Neural cell (in vitro differentiated cells): Measurements from ENCODE around the gene KCNH5. TPM values are rescaled to one million over a fixed set of nuclear protein-coding genes. Genes with fewer than 3 reads are reported as not detected.

Source experiments
- H2AFZ ChIP-seq: fragments of 200-600, 300-800 bp; sonication (generic), shearing (Covaris generic); 2 replicates; pipeline ENCODE4 v1.6.0; 2014; ENCODE audit warnings: low read depth, mild to moderate bottlenecking, antibody characterized with exemption, low read length, moderate library complexity
- H3F3A ChIP-seq: fragments of 200-600 bp; shearing (Covaris generic); 2 replicates; pipeline ENCODE4 v1.6.1; 2016; ENCODE audit warnings: mild to moderate bottlenecking, moderate library complexity, mixed read lengths, antibody characterized with exemption, low read length; ENCODE audit not compliant: insufficient read depth, poor library complexity, severe bottlenecking
- H3K27ac ChIP-seq: fragments of 200-600, 300-800 bp; sonication (generic), shearing (Covaris generic); 2 replicates; pipeline ENCODE4 v1.5.1; 2014; ENCODE audit warnings: mild to moderate bottlenecking, low read length, moderate library complexity
- H3K27me3 ChIP-seq: fragments of 300-800, 200-600 bp; sonication (generic), shearing (Covaris generic); 2 replicates; pipeline ENCODE4 v1.6.0; 2014; ENCODE audit warnings: mild to moderate bottlenecking, low read depth, low read length, moderate library complexity; ENCODE audit not compliant: insufficient read depth
- H3K36me3 ChIP-seq: fragments of 300-800, 200-600 bp; sonication (generic), shearing (Covaris generic); 2 replicates; pipeline ENCODE4 v1.5.1; 2014; ENCODE audit warnings: mild to moderate bottlenecking, antibody characterized with exemption, low read length, moderate library complexity; ENCODE audit not compliant: insufficient read depth
- H3K4me2 ChIP-seq: fragments of 300-800, 200-600 bp; sonication (generic), shearing (Covaris generic); 2 replicates; pipeline ENCODE4 v1.6.0; 2014; ENCODE audit warnings: mild to moderate bottlenecking, low read length
- H3K4me3 ChIP-seq: fragments of 300-800, 200-600 bp; sonication (generic), shearing (Covaris generic); 2 replicates; pipeline ENCODE4 v1.5.1; 2014; ENCODE audit warnings: mild to moderate bottlenecking, low read length, moderate library complexity
- H3K79me2 ChIP-seq: fragments of 200-600 bp; shearing (Covaris generic); replicated peaks from 2 replicates; pipeline ENCODE4 v1.6.0; 2014; ENCODE audit warnings: mild to moderate bottlenecking, low read length, moderate library complexity; ENCODE audit not compliant: insufficient read depth
- H3K9ac ChIP-seq: fragments of 300-800, 200-600 bp; sonication (generic), shearing (Covaris generic); 2 replicates; pipeline ENCODE4 v1.6.1; 2016; ENCODE audit warnings: mild to moderate bottlenecking, low read length, mixed read lengths
- H3K9me2 ChIP-seq: fragments of 200-600 bp; shearing (Covaris generic); 2 replicates; pipeline ENCODE4 v1.6.1; 2016; ENCODE audit warnings: mild to moderate bottlenecking, low read length, mixed read lengths; ENCODE audit not compliant: insufficient read depth
- H3K9me3 ChIP-seq: fragments of 200-600, 300-800 bp; sonication (generic), shearing (Covaris generic); 2 replicates; pipeline ENCODE4 v1.6.1; 2016; ENCODE audit warnings: mild to moderate bottlenecking, mixed run types, low read length, moderate library complexity, mixed read lengths
- H4K20me1 ChIP-seq: fragments of 200-600 bp; shearing (Covaris generic); 2 replicates; pipeline ENCODE4 v1.6.1; 2016; ENCODE audit warnings: mild to moderate bottlenecking, mixed run types; ENCODE audit not compliant: insufficient read depth
- CTCF ChIP-seq: fragments of 450-650 bp; IDR thresholded peaks from 2 replicates; pipeline ENCODE4 v1.5.1; 2014; ENCODE audit warnings: antibody characterized with exemption, mild to moderate bottlenecking, moderate library complexity; ENCODE audit not compliant: poor library complexity, severe bottlenecking
- EP300 ChIP-seq: fragments of 450-650 bp; conservative IDR thresholded peaks from 2 replicates; pipeline ENCODE4 v1.6.1; 2014; ENCODE audit warnings: antibody characterized with exemption, mild to moderate bottlenecking, moderate library complexity; ENCODE audit not compliant: poor library complexity, severe bottlenecking
- EZH2 ChIP-seq: fragments of 200-600, 300-800 bp; shearing (Covaris generic), sonication (generic); IDR thresholded peaks from 2 replicates; pipeline ENCODE4 v1.6.1; 2014; ENCODE audit warnings: antibody characterized with exemption, low read length, borderline replicate concordance, mild to moderate bottlenecking; ENCODE audit not compliant: insufficient read depth, poor library complexity, severe bottlenecking
- MXI1 ChIP-seq: fragments of 450-650 bp; conservative IDR thresholded peaks from 2 replicates; pipeline ENCODE4 v1.6.1; 2014; ENCODE audit warnings: antibody characterized with exemption, mild to moderate bottlenecking; ENCODE audit not compliant: poor library complexity, severe bottlenecking
- POLR2AphosphoS5 ChIP-seq: IDR thresholded peaks from 2 replicates; pipeline ENCODE4 v1.6.1; 2012
- RAD21 ChIP-seq: fragments of 450-650 bp; conservative IDR thresholded peaks from 2 replicates; pipeline ENCODE4 v1.6.1; 2014; ENCODE audit warnings: antibody characterized with exemption, mild to moderate bottlenecking, moderate library complexity
- SMC3 ChIP-seq: fragments of 450-650 bp; conservative IDR thresholded peaks from 2 replicates; pipeline ENCODE4 v1.6.1; 2014; ENCODE audit warnings: antibody characterized with exemption, mild to moderate bottlenecking, moderate library complexity; ENCODE audit not compliant: poor library complexity
- TAF1 ChIP-seq: IDR thresholded peaks from 2 replicates; pipeline ENCODE4 v1.6.1; 2012; ENCODE audit warnings: low read depth
- polyA plus RNA-seq: library from polyadenylated mRNA; depleted of rRNA; stranded (reverse); fragments of >200 nt; gene quantifications from 2 replicates; pipeline ENCODE4 v1.2.3, GENCODE V29; 2014
- TF ChIP-seq, protein P1 (sequence below): IDR thresholded peaks from 2 replicates; pipeline ENCODE4 v1.6.1; 2012; ENCODE audit warnings: borderline replicate concordance

KCNH5 gene
- polyA plus RNA-seq, 1 donor from 2014 or later, result 0.95 TPM

- H3K79me2 ChIP-seq, result no peaks in the 10 kb centered on the region
- no peak overlapping the region for H3K4me2 ChIP-seq
- no peaks in the 10 kb centered on the region for H3K9me2 ChIP-seq
- H3F3A ChIP-seq, result no peaks in the 10 kb centered on the region
- no peaks in the 10 kb centered on the region for H3K36me3 ChIP-seq
- TF ChIP-seq CTCF, result no peak
- no peak for TF ChIP-seq EZH2
- no peak for TF ChIP-seq POLR2AphosphoS5
- no peak for TF ChIP-seq EP300
- no peak for TF ChIP-seq TAF1
- TF ChIP-seq RAD21, result no peak
- TF ChIP-seq MXI1, result no peak
- TF ChIP-seq, protein P1, sequence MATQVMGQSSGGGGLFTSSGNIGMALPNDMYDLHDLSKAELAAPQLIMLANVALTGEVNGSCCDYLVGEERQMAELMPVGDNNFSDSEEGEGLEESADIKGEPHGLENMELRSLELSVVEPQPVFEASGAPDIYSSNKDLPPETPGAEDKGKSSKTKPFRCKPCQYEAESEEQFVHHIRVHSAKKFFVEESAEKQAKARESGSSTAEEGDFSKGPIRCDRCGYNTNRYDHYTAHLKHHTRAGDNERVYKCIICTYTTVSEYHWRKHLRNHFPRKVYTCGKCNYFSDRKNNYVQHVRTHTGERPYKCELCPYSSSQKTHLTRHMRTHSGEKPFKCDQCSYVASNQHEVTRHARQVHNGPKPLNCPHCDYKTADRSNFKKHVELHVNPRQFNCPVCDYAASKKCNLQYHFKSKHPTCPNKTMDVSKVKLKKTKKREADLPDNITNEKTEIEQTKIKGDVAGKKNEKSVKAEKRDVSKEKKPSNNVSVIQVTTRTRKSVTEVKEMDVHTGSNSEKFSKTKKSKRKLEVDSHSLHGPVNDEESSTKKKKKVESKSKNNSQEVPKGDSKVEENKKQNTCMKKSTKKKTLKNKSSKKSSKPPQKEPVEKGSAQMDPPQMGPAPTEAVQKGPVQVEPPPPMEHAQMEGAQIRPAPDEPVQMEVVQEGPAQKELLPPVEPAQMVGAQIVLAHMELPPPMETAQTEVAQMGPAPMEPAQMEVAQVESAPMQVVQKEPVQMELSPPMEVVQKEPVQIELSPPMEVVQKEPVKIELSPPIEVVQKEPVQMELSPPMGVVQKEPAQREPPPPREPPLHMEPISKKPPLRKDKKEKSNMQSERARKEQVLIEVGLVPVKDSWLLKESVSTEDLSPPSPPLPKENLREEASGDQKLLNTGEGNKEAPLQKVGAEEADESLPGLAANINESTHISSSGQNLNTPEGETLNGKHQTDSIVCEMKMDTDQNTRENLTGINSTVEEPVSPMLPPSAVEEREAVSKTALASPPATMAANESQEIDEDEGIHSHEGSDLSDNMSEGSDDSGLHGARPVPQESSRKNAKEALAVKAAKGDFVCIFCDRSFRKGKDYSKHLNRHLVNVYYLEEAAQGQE, result no peak
- H3K9ac ChIP-seq, result no peak overlapping the region
- no peak overlapping the region for H2AFZ ChIP-seq
- no peaks in the 10 kb centered on the region for H3K27me3 ChIP-seq
- H3K27ac ChIP-seq, result no peak overlapping the region
- no peaks in the 10 kb centered on the region for H4K20me1 ChIP-seq
- no peaks in the 10 kb centered on the region for H3K9me3 ChIP-seq
- H3K4me3 ChIP-seq, result no peak overlapping the region
These were observed 305.6 kb downstream of the KCNH5 start for GRCh38 chr14:62739647-62740046.

- Histone ChIP-seq H3K27ac (no peak overlapping the region), H3K27me3 (no peaks in the 10 kb centered on the region), H3K9me2 (no peaks in the 10 kb centered on the region), H3K9ac (no peak overlapping the region), H3K4me2 (no peak overlapping the region), H3K9me3 (no peaks in the 10 kb centered on the region), H3F3A (no peaks in the 10 kb centered on the region), H3K36me3 (no peaks in the 10 kb centered on the region), H2AFZ (no peak overlapping the region), H4K20me1 (no peaks in the 10 kb centered on the region), H3K79me2 (no peaks in the 10 kb centered on the region), H3K4me3 (no peak overlapping the region)
- no peak for TF ChIP-seq CTCF
- no peak for TF ChIP-seq SMC3
- TF ChIP-seq EP300, result no peak
- TF ChIP-seq EZH2, result no peak
- TF ChIP-seq RAD21, result no peak
- no peak for TF ChIP-seq POLR2AphosphoS5
- TF ChIP-seq MXI1, result no peak
- TF ChIP-seq, protein P1, result no peak
- no peak for TF ChIP-seq TAF1
These were observed 308.9 kb downstream of the KCNH5 start for GRCh38 chr14:62736048-62737043.
